ENCODE results near the gene TPM4.
A peak's percentile ranks its signal among the peaks of the same experiment; 100 is the strongest.

The TPM4 gene

GRCh38 chr19:16133818-16134217 is 57.5 kb downstream of the TPM4 start:
- DNase-seq = no peak

- no peak for DNase-seq
Measured at GRCh38 chr19:16134510-16134909, 58.2 kb downstream of the TPM4 start.

GRCh38 chr19:16135430-16136127 is 59.3 kb downstream of the TPM4 start:
- no peak for DNase-seq

GRCh38 chr19:16136185-16136999 is 60.1 kb downstream of the TPM4 start:
- peak; percentile 4 for DNase-seq

GRCh38 chr19:16139752-16140151 is 63.5 kb downstream of the TPM4 start:
- no peak for DNase-seq

GRCh38 chr19:16141043-16141442 is 64.7 kb downstream of the TPM4 start:
- no peak for DNase-seq

GRCh38 chr19:16142032-16142580 is 65.8 kb downstream of the TPM4 start:
- DNase-seq = no peak

- peak; percentile 75 for DNase-seq
Measured at GRCh38 chr19:16143399-16144215, 67.3 kb downstream of the TPM4 start, which contains the start of gene HSH2D. Gene HSH2D (plus strand): TSS chr19:16143685. CDS start chr19:16148751, 5,066 bp downstream.

GRCh38 chr19:16144216-16144581 is 67.9 kb downstream of the TPM4 start:
- no peak for DNase-seq

GRCh38 chr19:16146112-16146511 is 69.8 kb downstream of the TPM4 start:
- DNase-seq = no peak

GRCh38 chr19:16148443-16149229 is 72.3 kb downstream of the TPM4 start:
- no peak for DNase-seq

Measured in NCI-H774 (cell line).